IMR-90 (cell line): ENCODE results near the gene OR52M1. TPM values are rescaled to one million over a fixed set of nuclear protein-coding genes. Genes with fewer than 3 reads are reported as not detected.

Experiments used
- ATAC-seq: fragments of 200-7000 bp; cut with Tn5 transposase; 2 replicates; pipeline ENCODE4 v1.9.1; 2020; ENCODE audit warnings: low read depth, mild to moderate bottlenecking, moderate library complexity
- BruUV-seq: library from RNA; stranded (reverse); fragments of 400-500 nt; replicated peaks from 2 replicates; lab custom pipeline; 2021; lab: Mats Ljungman, UMichigan
- CTCF ChIA-PET: fragments of 300-600 bp; formaldehyde crosslinking; extraction: SDS; loops from one replicate; lab custom pipeline; 2021; ENCODE audit warnings: antibody characterized with exemption; lab: Yijun Ruan, JAX
- POLR2A ChIA-PET: fragments of 300-600 bp; sonication (Branson Sonifier 250); formaldehyde crosslinking; loops from one replicate; lab custom pipeline; 2022; ENCODE audit warnings: antibody characterized with exemption; ENCODE audit not compliant: unreplicated experiment; lab: Charles Lee
- DNase-seq: peaks from one replicate; pipeline ENCODE4 v3.0.0; 2013
- H2AFZ ChIP-seq: replicated peaks from 2 replicates; pipeline ENCODE3; 2013; ENCODE audit warnings: low read length, mild to moderate bottlenecking; ENCODE audit not compliant: poor library complexity
- H2AK5ac ChIP-seq: 2 replicates; pipeline ENCODE4 v1.6.1; 2013; ENCODE audit warnings: low read depth, low read length, inconsistent platforms
- H2AK9ac ChIP-seq: replicated peaks from 2 replicates; pipeline ENCODE3; 2013; ENCODE audit warnings: mild to moderate bottlenecking, low read depth, low read length, moderate library complexity; ENCODE audit not compliant: poor library complexity
- H2BK120ac ChIP-seq: 2 replicates; pipeline ENCODE4 v1.6.1; 2013; ENCODE audit warnings: low read depth, low read length, inconsistent platforms
- H2BK15ac ChIP-seq: 3 replicates; pipeline ENCODE4 v1.6.1; 2013; ENCODE audit warnings: low read depth, low read length, inconsistent platforms
- H2BK20ac ChIP-seq: 2 replicates; pipeline ENCODE4 v1.6.1; 2013; ENCODE audit warnings: low read depth, mild to moderate bottlenecking, inconsistent platforms, low read length, moderate library complexity
- H2BK5ac ChIP-seq: 2 replicates; pipeline ENCODE4 v1.6.1; 2013; ENCODE audit warnings: mild to moderate bottlenecking, low read depth, low read length, inconsistent platforms; ENCODE audit not compliant: poor library complexity, severe bottlenecking
- H3K14ac ChIP-seq: replicated peaks from 2 replicates; pipeline ENCODE4 v1.6.1; 2013; ENCODE audit warnings: low read depth, low read length, inconsistent platforms
- H3K18ac ChIP-seq: 2 replicates; pipeline ENCODE4 v1.6.1; 2013; ENCODE audit warnings: low read depth, low read length, control low read depth
- H3K23ac ChIP-seq: 2 replicates; pipeline ENCODE4 v1.6.1; 2013; ENCODE audit warnings: low read depth, low read length, inconsistent platforms
- H3K27ac ChIP-seq: 2 replicates; pipeline ENCODE4 v1.5.1; 2013; ENCODE audit warnings: mild to moderate bottlenecking, control low read depth, low read length; ENCODE audit not compliant: insufficient read depth
- H3K27me3 ChIP-seq: 2 replicates; pipeline ENCODE4 v1.6.1; 2013; ENCODE audit warnings: low read length; ENCODE audit not compliant: control insufficient read depth, insufficient read depth
- H3K36me3 ChIP-seq: 2 replicates; pipeline ENCODE4 v1.6.1; 2013; ENCODE audit warnings: low read length, mixed read lengths; ENCODE audit not compliant: control insufficient read depth, insufficient read depth
- H3K4ac ChIP-seq: 2 replicates; pipeline ENCODE4 v1.6.1; 2013; ENCODE audit warnings: low read depth, low read length, inconsistent platforms
- H3K4me1 ChIP-seq: 2 replicates; pipeline ENCODE4 v1.6.1; 2013; ENCODE audit warnings: low read length, mixed read lengths; ENCODE audit not compliant: control insufficient read depth, insufficient read depth
- H3K4me2 ChIP-seq: 2 replicates; pipeline ENCODE4 v1.6.1; 2013; ENCODE audit warnings: low read depth, mild to moderate bottlenecking, control low read depth, low read length, moderate library complexity
- H3K4me3 ChIP-seq: 2 replicates; pipeline ENCODE4 v1.5.1; 2013; ENCODE audit warnings: low read depth, mild to moderate bottlenecking, control low read depth, low read length, moderate library complexity; ENCODE audit not compliant: insufficient read depth
- H3K56ac ChIP-seq: 2 replicates; pipeline ENCODE4 v1.6.1; 2013; ENCODE audit warnings: low read length, inconsistent platforms; ENCODE audit not compliant: insufficient read depth; ENCODE audit errors: extremely low read depth
- H3K79me1 ChIP-seq, 2 experiments: 2 replicates each; pipeline ENCODE4 v1.6.1; 2013; ENCODE audit warnings: low read length in 2 of 2, inconsistent platforms in 1 of 2, low read depth in 1 of 2
- H3K9ac ChIP-seq: 2 replicates; pipeline ENCODE4 v1.6.1; 2013; ENCODE audit warnings: low read depth, low read length, control low read depth
- H3K9me1 ChIP-seq: 2 replicates; pipeline ENCODE4 v1.6.1; 2013; ENCODE audit warnings: low read length, inconsistent platforms; ENCODE audit not compliant: insufficient read depth
- H3K9me3 ChIP-seq: 2 replicates; pipeline ENCODE4 v1.6.1; 2013; ENCODE audit warnings: low read length; ENCODE audit not compliant: control insufficient read depth, insufficient read depth
- H4K20me1 ChIP-seq: 2 replicates; pipeline ENCODE4 v1.6.1; 2013; ENCODE audit warnings: low read length, inconsistent platforms; ENCODE audit not compliant: insufficient read depth
- H4K5ac ChIP-seq: 2 replicates; pipeline ENCODE4 v1.6.1; 2013; ENCODE audit warnings: mild to moderate bottlenecking, low read depth, low read length, control low read depth
- H4K8ac ChIP-seq, 2 experiments: 2 replicates each; pipeline ENCODE4 v1.6.1; 2013; ENCODE audit warnings: low read depth in 2 of 2, low read length in 2 of 2, control low read depth in 1 of 2, inconsistent platforms in 1 of 2
- H4K91ac ChIP-seq: 2 replicates; pipeline ENCODE4 v1.6.1; 2013; ENCODE audit warnings: low read depth, low read length, inconsistent platforms; ENCODE audit not compliant: insufficient read depth
- BHLHE40 ChIP-seq: fragments of 150-350 bp; IDR thresholded peaks from 2 replicates; pipeline ENCODE4 v1.6.1; 2016; ENCODE audit warnings: mild to moderate bottlenecking, low read depth, low read length
- CEBPB ChIP-seq: IDR thresholded peaks from 2 replicates; pipeline ENCODE4 v1.6.1; 2012; ENCODE audit warnings: low read depth, low read length, improper control_type of control experiment
- CHD1 ChIP-seq: IDR thresholded peaks from 2 replicates; pipeline ENCODE4 v1.6.1; 2012; ENCODE audit warnings: low read depth, low read length, improper control_type of control experiment
- FOS ChIP-seq: fragments of 150-350 bp; IDR thresholded peaks from 2 replicates; pipeline ENCODE4 v1.6.1; 2016; ENCODE audit warnings: low read depth, low read length
- MAZ ChIP-seq: IDR thresholded peaks from 2 replicates; pipeline ENCODE4 v1.6.1; 2012; ENCODE audit warnings: low read depth, mild to moderate bottlenecking, low read length, improper control_type of control experiment, moderate library complexity, borderline replicate concordance
- MXI1 ChIP-seq: IDR thresholded peaks from 2 replicates; pipeline ENCODE4 v1.6.1; 2012; ENCODE audit warnings: low read depth, mild to moderate bottlenecking, low read length, moderate library complexity, borderline replicate concordance
- NFE2L2 ChIP-seq: fragments of 150-350 bp; IDR thresholded peaks from 2 replicates; pipeline ENCODE4 v1.6.1; 2016; ENCODE audit warnings: low read depth, mild to moderate bottlenecking, low read length
- POLR2A ChIP-seq: IDR thresholded peaks from 2 replicates; pipeline ENCODE4 v1.6.1; 2012; ENCODE audit warnings: mild to moderate bottlenecking, low read depth, low read length
- RAD21 ChIP-seq: IDR thresholded peaks from 2 replicates; pipeline ENCODE4 v1.6.1; 2012; ENCODE audit warnings: low read length, improper control_type of control experiment
- RCOR1 ChIP-seq: IDR thresholded peaks from 2 replicates; pipeline ENCODE4 v1.6.1; 2012; ENCODE audit warnings: mild to moderate bottlenecking, low read length, improper control_type of control experiment; ENCODE audit not compliant: insufficient replicate concordance
- RFX5 ChIP-seq: IDR thresholded peaks from 2 replicates; pipeline ENCODE4 v1.8.0; 2012; ENCODE audit warnings: low read depth, mild to moderate bottlenecking, low read length, moderate library complexity
- SMC3 ChIP-seq: fragments of 150-350 bp; IDR thresholded peaks from 2 replicates; pipeline ENCODE4 v1.6.1; 2016; ENCODE audit warnings: low read depth, mild to moderate bottlenecking, antibody characterized with exemption, low read length, moderate library complexity
- whole genome bisulfite sequencing, 2 experiments: methylation state at CpG; one replicate each; pipeline versions ENCODE4 v1.1.5 to v1.1.7; 2013; ENCODE audit warnings: missing lambda C conversion rate in 2 of 2; ENCODE audit not compliant: insufficient read length in 1 of 2; ENCODE audit errors: extremely low coverage in 2 of 2; 5-methylcytosine and 5-hydroxymethylcytosine counted together
- dilution Hi-C: fragments of 300-500 bp; cut with HindIII; formaldehyde crosslinking; loops from one replicate; pipeline ENCODE4 v1.14.3; 2018; ENCODE audit warnings: low sequenced_read_pairs; ENCODE audit not compliant: unreplicated experiment
- in situ Hi-C: fragments of 300-500 bp; cut with MboI; formaldehyde crosslinking; loops from 3 replicates; pipeline ENCODE4 v1.14.3; 2019; ENCODE audit warnings: low sequenced_read_pairs, inconsistent platforms, mixed read lengths
- intact Hi-C: fragments of 100-400 bp; cut with micrococcal nuclease; formaldehyde crosslinking; loops from 2 replicates; pipeline ENCODE4 v1.10.0; 2022
- polyA plus RNA-seq, 3 experiments: library from polyadenylated mRNA; depleted of rRNA; stranded (reverse); fragments of >200 nt; gene quantifications; 2 replicates each; pipeline ENCODE4 v1.2.3, GENCODE V29; 2012; ENCODE audit warnings: low replicate concordance in 1 of 3
- total RNA-seq: library from RNA; depleted of rRNA; stranded (reverse); fragments of >200 nt; gene quantifications from 2 replicates; pipeline ENCODE4 v1.2.3, GENCODE V29; 2012

Gene OR52M1
- total and polyA plus RNA-seq, 2 of the 4 experiments (the other 2 are of a cell fraction): not detected

DNA sequence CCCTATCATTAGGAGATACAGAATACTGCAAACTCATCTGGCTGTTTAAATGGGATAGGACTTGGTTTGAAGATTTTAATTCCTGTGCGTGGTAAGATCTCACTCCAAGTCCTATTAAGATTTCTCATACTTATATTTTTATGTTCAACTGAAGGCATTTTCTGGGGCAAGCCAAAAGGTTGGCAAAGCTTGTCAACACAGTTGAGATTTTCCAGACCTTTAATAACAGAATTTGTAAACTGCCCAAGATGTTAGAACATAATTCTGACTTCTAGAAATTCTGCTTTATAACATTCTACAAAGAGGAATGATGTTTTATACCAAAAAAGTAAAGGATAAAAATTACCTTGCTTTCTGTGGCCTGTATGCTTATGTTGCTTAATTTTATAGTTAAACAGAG lies 30.8 kb upstream of the OR52M1 start (continued):
- TF ChIP-seq RCOR1: no peak
- no peak for TF ChIP-seq FOS
- TF ChIP-seq MXI1: no peak
- TF ChIP-seq RFX5: no peak

GRCh38 chr11:4522339-4522738 lies 22.7 kb upstream of the OR52M1 start:
- WGBS, 2 experiments: 0% methylated on average over 1 of the region's 2 CpGs; no CpG with 5 or more reads in 1 of the 2 experiments
- H3K4me2 ChIP-seq: no peak overlapping the region
- no peak overlapping the region for H2AK5ac ChIP-seq
- no peaks in the 10 kb centered on the region for H3K27me3 ChIP-seq
- CTCF ChIA-PET: no interaction called here
- H2BK15ac ChIP-seq: no peak overlapping the region
- no peak overlapping the region for H4K8ac ChIP-seq
- H2BK5ac ChIP-seq: no peak overlapping the region
- H3K36me3 ChIP-seq: no peaks in the 10 kb centered on the region
- DNase-seq (no peak), ATAC-seq (no peak)
- H3K14ac ChIP-seq: no peak overlapping the region
- H3K18ac ChIP-seq: no peak overlapping the region
- H3K9me3 ChIP-seq: no peaks in the 10 kb centered on the region
- H3K56ac ChIP-seq: no peak overlapping the region
- no peak overlapping the region for H4K5ac ChIP-seq
- H3K27ac ChIP-seq: no peak overlapping the region
- H3K9ac ChIP-seq: no peak overlapping the region
- H3K4me3 ChIP-seq: no peak overlapping the region
- in situ Hi-C loops: no loop called here
- dilution Hi-C loops: no loop called here
- H2BK20ac ChIP-seq: no peak overlapping the region
- H3K4ac ChIP-seq: no peak overlapping the region
- no peak overlapping the region for H2AFZ ChIP-seq
- H3K9me1 ChIP-seq: no peaks in the 10 kb centered on the region
- POLR2A ChIA-PET: no interaction called here
- no peak overlapping the region for H2BK120ac ChIP-seq
- no peaks in the 10 kb centered on the region for H3K4me1 ChIP-seq
- H3K79me1 ChIP-seq: no peaks in the 10 kb centered on the region
- TF ChIP-seq MAZ (no peak), CEBPB (no peak), MXI1 (no peak), NFE2L2 (no peak), RFX5 (no peak), CHD1 (no peak), FOS (no peak), SMC3 (no peak), RAD21 (no peak), POLR2A (no peak), BHLHE40 (no peak), RCOR1 (no peak)
- H4K20me1 ChIP-seq: no peaks in the 10 kb centered on the region
- H3K23ac ChIP-seq: no peak overlapping the region
- no peak overlapping the region for H2AK9ac ChIP-seq
- intact Hi-C loops: no loop called here
- BruUV-seq: no TSS peak
- no peak overlapping the region for H4K91ac ChIP-seq
